A673 (cell line): ENCODE results near the gene ECSCR.

Experiments used
- EZH2 ChIP-seq: fragments of 200-600 bp; sonication (generic); IDR thresholded peaks from 2 replicates; pipeline ENCODE4 v1.6.1; 2017; ENCODE audit warnings: borderline replicate concordance, low read depth, mild to moderate bottlenecking, mixed read lengths, antibody characterized with exemption, low read length; ENCODE audit not compliant: poor library complexity, severe bottlenecking
- TF ChIP-seq, protein P1 (sequence below): fragments of 300-800, 200-600 bp; sonication (generic); conservative IDR thresholded peaks from 2 replicates; pipeline ENCODE4 v1.5.1; 2017; ENCODE audit warnings: low read depth, mild to moderate bottlenecking, antibody characterized with exemption, low read length, moderate library complexity, mixed read lengths

DNA sequence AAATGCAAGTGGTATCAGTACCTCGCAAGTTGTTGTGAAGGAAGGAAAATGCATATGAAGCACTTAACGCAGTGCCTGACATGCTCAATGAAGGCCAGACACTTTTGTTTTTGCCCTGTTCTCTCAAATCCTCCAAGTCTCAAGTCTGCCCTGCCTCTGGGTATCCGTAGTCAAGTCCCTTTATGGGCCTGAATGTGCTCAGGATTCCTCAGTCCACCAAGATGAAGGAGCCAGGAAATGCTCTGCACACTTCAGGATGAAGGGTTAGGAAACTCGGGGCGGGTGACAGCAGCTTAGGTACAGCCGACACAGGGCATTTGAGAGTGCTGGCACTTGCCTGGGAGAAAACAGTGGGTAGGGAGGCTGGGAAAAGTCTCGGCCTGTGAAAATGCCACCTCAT lies 1.4 kb downstream of the ECSCR start:
- TF ChIP-seq, protein P1, sequence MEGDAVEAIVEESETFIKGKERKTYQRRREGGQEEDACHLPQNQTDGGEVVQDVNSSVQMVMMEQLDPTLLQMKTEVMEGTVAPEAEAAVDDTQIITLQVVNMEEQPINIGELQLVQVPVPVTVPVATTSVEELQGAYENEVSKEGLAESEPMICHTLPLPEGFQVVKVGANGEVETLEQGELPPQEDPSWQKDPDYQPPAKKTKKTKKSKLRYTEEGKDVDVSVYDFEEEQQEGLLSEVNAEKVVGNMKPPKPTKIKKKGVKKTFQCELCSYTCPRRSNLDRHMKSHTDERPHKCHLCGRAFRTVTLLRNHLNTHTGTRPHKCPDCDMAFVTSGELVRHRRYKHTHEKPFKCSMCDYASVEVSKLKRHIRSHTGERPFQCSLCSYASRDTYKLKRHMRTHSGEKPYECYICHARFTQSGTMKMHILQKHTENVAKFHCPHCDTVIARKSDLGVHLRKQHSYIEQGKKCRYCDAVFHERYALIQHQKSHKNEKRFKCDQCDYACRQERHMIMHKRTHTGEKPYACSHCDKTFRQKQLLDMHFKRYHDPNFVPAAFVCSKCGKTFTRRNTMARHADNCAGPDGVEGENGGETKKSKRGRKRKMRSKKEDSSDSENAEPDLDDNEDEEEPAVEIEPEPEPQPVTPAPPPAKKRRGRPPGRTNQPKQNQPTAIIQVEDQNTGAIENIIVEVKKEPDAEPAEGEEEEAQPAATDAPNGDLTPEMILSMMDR = no peak
- no peak for TF ChIP-seq EZH2
